ENCODE data around the gene COP1. TPM values are rescaled to one million over a fixed set of nuclear protein-coding genes. Genes with fewer than 3 reads are reported as not detected.

Gene COP1
- total RNA-seq, 1 donor, result 64.8 TPM

- H2AFZ ChIP-seq (ENCODE audit: low read length), result no peak overlapping the region
- peaks cover 13% of the 10 kb centered on the region for H3K36me3 ChIP-seq (ENCODE audit: insufficient read depth, low read length)
- no peak overlapping the region for H3K4me3 ChIP-seq (ENCODE audit: insufficient read depth, low read length)
- H3K27ac ChIP-seq (ENCODE audit: low read depth, low read length), result peak overlapping the region; percentile 40
- no peaks in the 10 kb centered on the region for H3K79me2 ChIP-seq (ENCODE audit: insufficient read depth, low read length)
- peak; percentile 1 for DNase-seq (ENCODE audit: insufficient read length, low spot score, missing footprints)
- H4K20me1 ChIP-seq (ENCODE audit: insufficient read depth, low read length), result no peaks in the 10 kb centered on the region
- H3K9me3 ChIP-seq (ENCODE audit: low read depth, low read length), result no peaks in the 10 kb centered on the region
- TF ChIP-seq, protein P1, sequence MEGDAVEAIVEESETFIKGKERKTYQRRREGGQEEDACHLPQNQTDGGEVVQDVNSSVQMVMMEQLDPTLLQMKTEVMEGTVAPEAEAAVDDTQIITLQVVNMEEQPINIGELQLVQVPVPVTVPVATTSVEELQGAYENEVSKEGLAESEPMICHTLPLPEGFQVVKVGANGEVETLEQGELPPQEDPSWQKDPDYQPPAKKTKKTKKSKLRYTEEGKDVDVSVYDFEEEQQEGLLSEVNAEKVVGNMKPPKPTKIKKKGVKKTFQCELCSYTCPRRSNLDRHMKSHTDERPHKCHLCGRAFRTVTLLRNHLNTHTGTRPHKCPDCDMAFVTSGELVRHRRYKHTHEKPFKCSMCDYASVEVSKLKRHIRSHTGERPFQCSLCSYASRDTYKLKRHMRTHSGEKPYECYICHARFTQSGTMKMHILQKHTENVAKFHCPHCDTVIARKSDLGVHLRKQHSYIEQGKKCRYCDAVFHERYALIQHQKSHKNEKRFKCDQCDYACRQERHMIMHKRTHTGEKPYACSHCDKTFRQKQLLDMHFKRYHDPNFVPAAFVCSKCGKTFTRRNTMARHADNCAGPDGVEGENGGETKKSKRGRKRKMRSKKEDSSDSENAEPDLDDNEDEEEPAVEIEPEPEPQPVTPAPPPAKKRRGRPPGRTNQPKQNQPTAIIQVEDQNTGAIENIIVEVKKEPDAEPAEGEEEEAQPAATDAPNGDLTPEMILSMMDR (IDR thresholded peaks at IDR 0.05; ENCODE audit: extremely low read depth, low read depth, low read length), result no peak
- H3K27me3 ChIP-seq (ENCODE audit: insufficient read depth, low read length), result no peaks in the 10 kb centered on the region
- peak overlapping the region; percentile 18 for H3K4me2 ChIP-seq (ENCODE audit: insufficient read depth, low read length)
- H3K4me1 ChIP-seq (ENCODE audit: insufficient read depth, low read length), result peaks cover 32% of the 10 kb centered on the region
Observed at GRCh38 chr1:175978926-175979325, 228.2 kb downstream of the COP1 start.

DNA sequence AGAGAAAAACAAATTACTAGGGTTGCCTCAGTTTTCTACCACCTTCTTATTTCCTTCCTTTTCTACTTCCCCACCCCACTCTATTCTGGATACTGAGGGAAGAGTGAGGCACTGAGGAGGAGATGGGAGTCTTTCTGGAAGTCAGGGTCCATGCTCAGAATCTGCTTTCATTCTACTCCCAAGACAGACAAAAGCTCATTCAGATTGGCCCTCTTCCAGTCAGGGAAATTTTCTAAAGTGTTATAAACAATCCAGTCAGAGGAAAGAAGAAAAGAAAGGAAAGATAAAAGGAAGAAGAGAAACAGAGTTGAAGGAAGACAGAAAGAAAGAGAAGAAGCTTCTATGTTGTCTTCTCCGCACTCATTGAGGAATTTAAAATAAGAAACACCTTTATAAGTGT lies 228.6 kb downstream of the COP1 start:
- H3K79me2 ChIP-seq (ENCODE audit: insufficient read depth, low read length), result no peaks in the 10 kb centered on the region

GRCh38 chr1:175976865-175977642 lies 230.0 kb downstream of the COP1 start:
- TF ChIP-seq, protein P1 (IDR thresholded peaks at IDR 0.05; ENCODE audit: extremely low read depth, low read depth, low read length), result no peak
- Histone ChIP-seq H3K79me2 (ENCODE audit: insufficient read depth, low read length) (no peaks in the 10 kb centered on the region), H3K4me2 (ENCODE audit: insufficient read depth, low read length) (peak overlapping the region; percentile 30), H3K27ac (ENCODE audit: low read depth, low read length) (no peak overlapping the region), H3K9me3 (ENCODE audit: low read depth, low read length) (no peaks in the 10 kb centered on the region), H3K27me3 (ENCODE audit: insufficient read depth, low read length) (no peaks in the 10 kb centered on the region), H3K4me1 (ENCODE audit: insufficient read depth, low read length) (peaks cover 32% of the 10 kb centered on the region), H3K4me3 (ENCODE audit: insufficient read depth, low read length) (no peak overlapping the region), H4K20me1 (ENCODE audit: insufficient read depth, low read length) (no peaks in the 10 kb centered on the region), H2AFZ (ENCODE audit: low read length) (no peak overlapping the region), H3K36me3 (ENCODE audit: insufficient read depth, low read length) (no peaks in the 10 kb centered on the region)
- DNase-seq (ENCODE audit: insufficient read length, low spot score, missing footprints), result no peak

More for the DNA sequence above, 228.6 kb downstream of the COP1 start:
- Histone ChIP-seq H3K27ac (ENCODE audit: low read depth, low read length) (peak overlapping the region; percentile 40), H3K36me3 (ENCODE audit: insufficient read depth, low read length) (peaks cover 11% of the 10 kb centered on the region), H2AFZ (ENCODE audit: low read length) (no peak overlapping the region), H4K20me1 (ENCODE audit: insufficient read depth, low read length) (no peaks in the 10 kb centered on the region), H3K4me3 (ENCODE audit: insufficient read depth, low read length) (no peak overlapping the region), H3K4me2 (ENCODE audit: insufficient read depth, low read length) (peak overlapping the region; percentile 18), H3K4me1 (ENCODE audit: insufficient read depth, low read length) (peaks cover 32% of the 10 kb centered on the region), H3K27me3 (ENCODE audit: insufficient read depth, low read length) (no peaks in the 10 kb centered on the region), H3K9me3 (ENCODE audit: low read depth, low read length) (no peaks in the 10 kb centered on the region)
- no peak for DNase-seq (ENCODE audit: insufficient read length, low spot score, missing footprints)
- TF ChIP-seq, protein P1 (IDR thresholded peaks at IDR 0.05; ENCODE audit: extremely low read depth, low read depth, low read length), result no peak

GRCh38 chr1:175969231-175969630 lies 237.9 kb downstream of the COP1 start:
- Histone ChIP-seq H4K20me1 (ENCODE audit: insufficient read depth, low read length) (no peaks in the 10 kb centered on the region), H3K4me1 (ENCODE audit: insufficient read depth, low read length) (peaks cover 8% of the 10 kb centered on the region), H3K4me3 (ENCODE audit: insufficient read depth, low read length) (no peak overlapping the region), H3K27ac (ENCODE audit: low read depth, low read length) (no peak overlapping the region), H2AFZ (ENCODE audit: low read length) (no peak overlapping the region), H3K4me2 (ENCODE audit: insufficient read depth, low read length) (peak overlapping the region; percentile 26), H3K79me2 (ENCODE audit: insufficient read depth, low read length) (no peaks in the 10 kb centered on the region), H3K36me3 (ENCODE audit: insufficient read depth, low read length) (peaks cover 6% of the 10 kb centered on the region), H3K27me3 (ENCODE audit: insufficient read depth, low read length) (no peaks in the 10 kb centered on the region), H3K9me3 (ENCODE audit: low read depth, low read length) (no peaks in the 10 kb centered on the region)
- DNase-seq (ENCODE audit: insufficient read length, low spot score, missing footprints), result no peak
- TF ChIP-seq, protein P1 (IDR thresholded peaks at IDR 0.05; ENCODE audit: extremely low read depth, low read depth, low read length), result no peak

Data from osteoblast (primary cell).